GM12891 (cell line): ENCODE measurements around the gene STAT4.

Experiments
- PAX5 ChIP-seq: IDR thresholded peaks from 2 replicates; pipeline ENCODE4 v1.6.1; 2011; ENCODE audit warnings: low read length, moderate library complexity, mild to moderate bottlenecking; ENCODE audit not compliant: insufficient read depth, severe bottlenecking
- POLR2A ChIP-seq: IDR thresholded peaks from 2 replicates; pipeline ENCODE4 v1.6.1; 2011; ENCODE audit warnings: low read depth, low read length, control low read depth
- POLR2AphosphoS5 ChIP-seq: IDR thresholded peaks from 2 replicates; pipeline ENCODE4 v1.6.1; 2011; ENCODE audit warnings: low read depth, low read length, control low read depth
- POU2F2 ChIP-seq: IDR thresholded peaks from 2 replicates; pipeline ENCODE4 v1.6.1; 2011; ENCODE audit warnings: low read depth, mild to moderate bottlenecking, control low read depth, low read length, moderate library complexity
- SPI1 ChIP-seq: IDR thresholded peaks from 2 replicates; pipeline ENCODE4 v1.6.1; 2011; ENCODE audit warnings: low read depth, low read length, control low read depth
- TAF1 ChIP-seq: IDR thresholded peaks from 2 replicates; pipeline ENCODE4 v1.6.1; 2011; ENCODE audit warnings: low read depth, low read length, control low read depth

DNA sequence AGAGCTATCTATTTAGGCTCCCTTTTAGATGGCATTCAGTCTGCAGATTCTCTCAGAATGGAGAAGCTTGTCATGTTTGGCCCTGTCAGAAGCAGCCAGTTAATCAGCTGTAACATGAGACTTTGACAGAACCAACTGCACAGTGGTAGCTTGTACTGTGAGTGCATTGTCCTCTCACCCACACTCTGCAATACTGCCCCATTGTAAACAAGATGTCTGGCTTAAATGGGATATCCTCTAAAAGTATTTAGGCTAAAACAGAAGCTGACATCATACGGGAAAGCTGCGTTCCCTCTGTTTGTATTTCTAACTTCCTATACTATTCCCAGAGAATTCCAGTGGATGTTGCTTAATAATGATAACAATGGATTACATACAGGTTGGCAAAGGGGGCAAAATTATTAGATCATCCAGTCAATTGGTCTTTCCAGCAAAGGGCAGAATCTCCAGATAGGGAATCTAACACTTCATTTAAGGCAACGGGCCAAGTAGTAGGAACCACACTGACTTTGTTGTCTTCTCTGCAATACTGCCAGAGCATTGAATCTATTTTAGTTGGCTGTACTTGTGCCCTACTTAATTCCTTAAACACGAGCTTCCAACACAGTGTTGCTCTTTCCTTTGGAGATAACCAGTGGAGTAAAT lies 15.4 kb upstream of the STAT4 start:
- TF ChIP-seq POLR2A (no peak), PAX5 (no peak), POLR2AphosphoS5 (no peak), TAF1 (no peak), SPI1 (no peak), POU2F2 (no peak)
